Testis (tissue), 2 donors: ENCODE results near the gene FHAD1.

Source experiments
- CTCF ChIP-seq, 3 experiments: fragments of 450-650 bp in 2 of 3; fragments of 200-600 bp in 1 of 3; sonication (generic) in 1 of 3; IDR thresholded peaks; one replicate each; pipeline ENCODE4 v1.5.1; 2016 to 2019; ENCODE audit warnings: antibody characterized with exemption in 3 of 3, mild to moderate bottlenecking in 2 of 3, moderate library complexity in 1 of 3
- POLR2A ChIP-seq: fragments of 450-650 bp; IDR thresholded peaks from one replicate; pipeline ENCODE4 v1.6.1; 2017; ENCODE audit warnings: antibody characterized with exemption, mild to moderate bottlenecking, moderate library complexity

GRCh38 chr1:15370781-15371520 lies 123.9 kb downstream of the FHAD1 start:
- TF ChIP-seq CTCF (IDR thresholded peaks at IDR 0.05), result no peak
- no peak for TF ChIP-seq POLR2A
